HG03064 (cell line): ENCODE data around the gene TRIM24.
"Not testable (repeated sequence)": the region's sequence is repeated elsewhere in the genome, so short reads cannot be mapped to it uniquely, and the experiment has no call there.

Experiments
- ATAC-seq: cut with Tn5 transposase; IDR thresholded peaks from one replicate; pipeline ENCODE4 v1.9.1; 2021; ENCODE audit warnings: low read depth; ENCODE audit not compliant: unreplicated experiment

The TRIM24 gene

GRCh38 chr7:138525757-138526156 is 65.7 kb downstream of the TRIM24 start:
- no peak for ATAC-seq

GRCh38 chr7:138527746-138528223 is 67.7 kb downstream of the TRIM24 start:
- no peak for ATAC-seq

GRCh38 chr7:138536833-138537232 is 76.8 kb downstream of the TRIM24 start:
- ATAC-seq = not testable (repeated sequence)

GRCh38 chr7:138538518-138538917 is 78.5 kb downstream of the TRIM24 start:
- no peak for ATAC-seq

GRCh38 chr7:138538997-138539644 is 79.1 kb downstream of the TRIM24 start:
- ATAC-seq = no peak

- ATAC-seq = peak; percentile 94
Measured at GRCh38 chr7:138542183-138542582, 82.1 kb downstream of the TRIM24 start.

GRCh38 chr7:138543739-138544138 is 83.7 kb downstream of the TRIM24 start:
- no peak for ATAC-seq

GRCh38 chr7:138545123-138545522 is 85.1 kb downstream of the TRIM24 start:
- no peak for ATAC-seq

- no peak for ATAC-seq
Measured at GRCh38 chr7:138546064-138546619, 86.1 kb downstream of the TRIM24 start.

GRCh38 chr7:138546829-138547228 is 86.8 kb downstream of the TRIM24 start:
- no peak for ATAC-seq

GRCh38 chr7:138549082-138549481 is 89.0 kb downstream of the TRIM24 start:
- ATAC-seq = no peak

- no peak for ATAC-seq
Measured at GRCh38 chr7:138550337-138550736, 90.3 kb downstream of the TRIM24 start.

- no peak for ATAC-seq
Measured at GRCh38 chr7:138551102-138551501, 91.0 kb downstream of the TRIM24 start.

GRCh38 chr7:138553805-138554204 is 93.7 kb downstream of the TRIM24 start:
- no peak for ATAC-seq

- no peak for ATAC-seq
Measured at GRCh38 chr7:138554674-138555073, 94.6 kb downstream of the TRIM24 start.

- ATAC-seq = no peak
Measured at GRCh38 chr7:138555684-138556083, 95.6 kb downstream of the TRIM24 start.

- ATAC-seq = no peak
Measured at GRCh38 chr7:138556771-138557484, 96.9 kb downstream of the TRIM24 start.

GRCh38 chr7:138559448-138559847 is 99.4 kb downstream of the TRIM24 start:
- ATAC-seq = no peak

- no peak for ATAC-seq
Measured at GRCh38 chr7:138563808-138564207, 103.7 kb downstream of the TRIM24 start.

- no peak for ATAC-seq
Measured at GRCh38 chr7:138564365-138564764, 104.3 kb downstream of the TRIM24 start.

GRCh38 chr7:138565071-138565450 is 105.0 kb downstream of the TRIM24 start:
- no peak for ATAC-seq
